Lower lobe of right lung (tissue), 2 donors: ENCODE results near the gene PAMR1. TPM values are rescaled to one million over a fixed set of nuclear protein-coding genes. Genes with fewer than 3 reads are reported as not detected.

Experiments used
- ATAC-seq, 2 donors: fragments of 200-7000 bp; cut with Tn5 transposase; one replicate each; pipeline ENCODE4 v1.9.1; 2020 to 2022; ENCODE audit warnings: mild to moderate bottlenecking in 2 of 2, moderate library complexity in 2 of 2
- DNase-seq: peaks from one replicate; pipeline ENCODE4 v3.0.0-alpha.2; 2020
- H3K27ac ChIP-seq: fragments of 200-600 bp; one replicate; pipeline ENCODE4 v1.8.0; 2022
- H3K27me3 ChIP-seq: fragments of 200-600 bp; one replicate; pipeline ENCODE4 v1.8.0; 2022; ENCODE audit warnings: low read depth
- H3K36me3 ChIP-seq: fragments of 200-600 bp; one replicate; pipeline ENCODE4 v1.8.0; 2022; ENCODE audit warnings: mild to moderate bottlenecking
- H3K4me1 ChIP-seq: fragments of 200-600 bp; one replicate; pipeline ENCODE4 v1.8.0; 2022
- H3K4me3 ChIP-seq: fragments of 200-600 bp; one replicate; pipeline ENCODE4 v1.8.0; 2022; ENCODE audit warnings: mild to moderate bottlenecking
- H3K9me3 ChIP-seq: fragments of 200-600 bp; one replicate; pipeline ENCODE4 v1.8.0; 2022
- intact Hi-C: fragments of 100-400 bp; cut with DNase I; formaldehyde crosslinking; loops from one replicate; pipeline ENCODE4 v1.11.0; 2022
- total RNA-seq: library from RNA; stranded (reverse); fragmentation: NEBNext Ultra II Directional; extraction: Animal tissue kit (Norgen Biotek cat#: 25700); gene quantifications from one replicate; pipeline ENCODE4 v1.2.1, GENCODE V29; 2021
- TF ChIP-seq, protein P1 (sequence below): fragments of 200-600 bp; IDR thresholded peaks from one replicate; pipeline ENCODE4 v1.8.0; 2022; ENCODE audit warnings: antibody characterized with exemption, mild to moderate bottlenecking
- donor health status: DM: no; HTN: yes; CAD: no; lungs with severe emphysema.

PAMR1 gene
- total RNA-seq, 1 donor from 2014 or later, result 5.6 TPM

DNA sequence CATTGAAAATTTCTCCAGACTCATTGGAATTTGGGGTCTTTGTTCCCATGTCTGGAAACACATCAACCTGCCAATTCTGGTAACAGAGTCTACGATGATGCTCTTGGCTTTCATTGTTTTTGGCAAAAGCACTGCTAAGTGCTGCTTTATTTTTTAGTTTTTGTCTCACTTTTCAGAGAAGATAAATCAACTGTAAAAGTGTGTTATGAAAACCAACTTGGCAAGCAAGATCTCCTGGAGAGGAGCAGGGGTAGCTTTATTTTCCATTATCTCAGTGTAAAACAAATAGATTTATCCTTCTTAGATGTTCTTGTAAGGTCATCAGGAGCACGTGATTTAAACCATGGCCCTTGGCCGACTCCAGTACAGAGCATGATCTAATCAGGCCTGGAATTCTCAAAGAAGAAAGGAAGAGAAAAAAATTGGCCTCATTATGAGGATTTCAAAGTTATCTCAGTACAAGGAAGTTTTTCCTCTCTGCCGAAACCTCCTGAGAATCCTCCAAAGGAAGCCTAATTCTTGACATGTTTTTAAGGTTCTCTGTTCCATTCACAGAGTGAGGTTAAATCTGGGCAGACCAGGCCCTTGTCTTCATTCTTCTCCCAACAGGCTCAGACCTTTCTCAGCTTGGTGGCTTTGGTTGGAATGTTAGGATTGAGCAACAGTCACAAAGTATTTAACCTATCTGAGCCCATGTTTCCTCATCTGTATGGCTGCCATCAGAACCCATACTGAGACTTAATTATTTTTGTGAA, 16.4 kb upstream of the PAMR1 start:
- ATAC-seq, result peak; percentile 33 to 69
- Histone ChIP-seq H3K4me1 (no peaks in the 10 kb centered on the region), H3K4me3 (no peak overlapping the region), H3K36me3 (no peaks in the 10 kb centered on the region), H3K9me3 (no peaks in the 10 kb centered on the region), H3K27me3 (no peaks in the 10 kb centered on the region), H3K27ac (peak overlapping the region; percentile 47)
- TF ChIP-seq, protein P1, sequence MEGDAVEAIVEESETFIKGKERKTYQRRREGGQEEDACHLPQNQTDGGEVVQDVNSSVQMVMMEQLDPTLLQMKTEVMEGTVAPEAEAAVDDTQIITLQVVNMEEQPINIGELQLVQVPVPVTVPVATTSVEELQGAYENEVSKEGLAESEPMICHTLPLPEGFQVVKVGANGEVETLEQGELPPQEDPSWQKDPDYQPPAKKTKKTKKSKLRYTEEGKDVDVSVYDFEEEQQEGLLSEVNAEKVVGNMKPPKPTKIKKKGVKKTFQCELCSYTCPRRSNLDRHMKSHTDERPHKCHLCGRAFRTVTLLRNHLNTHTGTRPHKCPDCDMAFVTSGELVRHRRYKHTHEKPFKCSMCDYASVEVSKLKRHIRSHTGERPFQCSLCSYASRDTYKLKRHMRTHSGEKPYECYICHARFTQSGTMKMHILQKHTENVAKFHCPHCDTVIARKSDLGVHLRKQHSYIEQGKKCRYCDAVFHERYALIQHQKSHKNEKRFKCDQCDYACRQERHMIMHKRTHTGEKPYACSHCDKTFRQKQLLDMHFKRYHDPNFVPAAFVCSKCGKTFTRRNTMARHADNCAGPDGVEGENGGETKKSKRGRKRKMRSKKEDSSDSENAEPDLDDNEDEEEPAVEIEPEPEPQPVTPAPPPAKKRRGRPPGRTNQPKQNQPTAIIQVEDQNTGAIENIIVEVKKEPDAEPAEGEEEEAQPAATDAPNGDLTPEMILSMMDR, result no peak
- intact Hi-C loops, result no loop called here
- DNase-seq, result no peak

DNA sequence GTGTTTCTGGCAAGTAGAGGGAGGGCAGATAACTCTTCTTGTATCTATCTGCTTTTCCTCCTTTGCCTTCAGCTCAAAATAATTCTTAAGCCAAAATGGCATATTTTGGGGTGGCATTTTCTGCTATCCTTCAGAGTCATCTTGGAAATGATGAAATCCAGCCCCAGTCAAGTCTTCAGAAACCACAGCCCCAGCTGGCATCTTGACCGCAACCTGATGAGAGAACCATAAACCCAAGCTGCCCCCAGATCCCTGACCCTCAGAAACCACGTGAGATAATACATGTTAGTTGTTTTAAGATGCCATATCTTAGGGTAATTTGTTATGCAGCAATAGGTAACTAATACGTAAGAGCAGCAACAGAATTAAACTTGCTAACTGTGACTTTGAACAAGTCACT, 15.1 kb upstream of the PAMR1 start:
- no peaks in the 10 kb centered on the region for H3K27me3 ChIP-seq
- DNase-seq (no peak), ATAC-seq (no peak)
- H3K4me1 ChIP-seq, result no peaks in the 10 kb centered on the region
- TF ChIP-seq, protein P1, result no peak
- intact Hi-C loops, result no loop called here
- H3K27ac ChIP-seq, result no peak overlapping the region
- H3K9me3 ChIP-seq, result no peaks in the 10 kb centered on the region
- no peaks in the 10 kb centered on the region for H3K36me3 ChIP-seq
- H3K4me3 ChIP-seq, result no peak overlapping the region

DNA sequence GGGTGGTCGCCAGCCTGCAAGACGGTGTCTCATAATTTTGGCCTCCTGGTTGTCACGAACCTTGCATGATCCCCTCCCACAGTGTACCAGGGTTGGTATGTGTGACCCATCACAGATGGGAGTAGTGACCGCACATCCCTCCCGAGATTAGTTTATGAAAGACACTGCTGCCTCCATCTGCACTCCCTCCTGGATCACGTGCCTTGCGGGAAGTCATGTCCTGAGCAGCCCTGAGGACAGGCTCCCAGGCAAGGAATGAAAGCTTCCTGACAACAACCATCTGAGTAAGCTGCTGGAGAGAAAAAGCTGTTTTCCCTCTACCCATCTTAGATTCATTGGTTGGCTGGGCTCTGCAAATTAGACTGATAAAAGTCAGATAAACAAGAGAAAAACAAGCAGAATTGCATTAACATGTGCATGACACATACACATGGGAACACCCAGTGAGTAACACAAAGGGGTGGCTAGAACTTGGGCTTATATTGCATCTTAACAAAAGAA, 14.4 kb upstream of the PAMR1 start:
- Histone ChIP-seq H3K9me3 (no peaks in the 10 kb centered on the region), H3K36me3 (no peaks in the 10 kb centered on the region), H3K27ac (no peak overlapping the region), H3K4me3 (no peak overlapping the region), H3K27me3 (no peaks in the 10 kb centered on the region), H3K4me1 (no peaks in the 10 kb centered on the region)
- ATAC-seq (peak; percentile 31 to 66), DNase-seq (no peak)
- TF ChIP-seq, protein P1, result no peak
- intact Hi-C loops, result no loop called here

DNA sequence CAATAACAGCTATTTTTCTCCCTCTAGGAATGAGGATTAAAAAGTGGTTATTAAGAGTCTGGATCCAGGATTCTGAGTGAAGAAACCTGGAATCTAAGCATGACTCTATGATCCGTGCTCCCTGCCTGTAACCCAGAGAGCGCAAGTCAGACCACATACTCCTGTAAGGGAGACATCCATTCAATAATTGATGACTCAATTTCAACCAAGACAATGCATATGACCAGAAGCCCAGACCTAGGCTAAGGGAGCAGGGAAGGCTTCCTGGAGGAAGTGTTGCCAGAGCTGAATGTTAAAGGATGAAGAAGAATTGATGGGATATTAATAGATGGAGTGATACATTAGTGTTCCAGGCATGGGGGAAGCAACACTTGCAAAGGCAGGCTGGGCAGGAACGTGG, 13.8 kb upstream of the PAMR1 start:
- intact Hi-C loops, result no loop called here
- H3K27me3 ChIP-seq, result no peaks in the 10 kb centered on the region
- no peaks in the 10 kb centered on the region for H3K4me1 ChIP-seq
- ATAC-seq (no peak), DNase-seq (no peak)
- H3K36me3 ChIP-seq, result no peaks in the 10 kb centered on the region
- no peaks in the 10 kb centered on the region for H3K9me3 ChIP-seq
- no peak overlapping the region for H3K27ac ChIP-seq
- TF ChIP-seq, protein P1, result no peak
- H3K4me3 ChIP-seq, result no peak overlapping the region

DNA sequence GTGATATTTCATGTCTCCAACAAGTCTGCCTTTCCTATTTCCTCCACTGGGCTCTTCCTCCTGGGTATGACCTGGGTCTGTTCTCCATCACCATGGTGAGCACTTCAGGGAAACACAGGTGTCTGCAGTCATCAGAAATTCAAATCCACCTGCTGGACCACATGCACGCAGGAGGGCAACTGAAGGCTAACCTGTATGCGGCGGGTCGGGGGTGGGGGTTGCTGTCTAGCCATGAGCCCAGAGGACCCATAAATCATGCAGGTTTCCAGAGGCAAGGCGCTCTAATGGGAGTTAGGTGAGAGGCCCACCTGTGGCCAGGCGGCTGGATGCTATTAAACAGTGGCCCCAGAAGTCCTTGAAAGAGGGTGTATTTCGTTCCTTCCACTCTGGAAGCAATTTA, 11.1 kb upstream of the PAMR1 start:
- no peak for DNase-seq
- Histone ChIP-seq H3K36me3 (no peaks in the 10 kb centered on the region), H3K27ac (no peak overlapping the region), H3K4me1 (no peaks in the 10 kb centered on the region), H3K27me3 (no peaks in the 10 kb centered on the region), H3K9me3 (no peaks in the 10 kb centered on the region), H3K4me3 (no peak overlapping the region)
- intact Hi-C loops, result no loop called here
- no peak for ATAC-seq
- TF ChIP-seq, protein P1, result no peak
